ENCODE data around the gene DCBLD2. TPM values are rescaled to one million over a fixed set of nuclear protein-coding genes. Genes with fewer than 3 reads are reported as not detected.

The DCBLD2 gene, protein sequence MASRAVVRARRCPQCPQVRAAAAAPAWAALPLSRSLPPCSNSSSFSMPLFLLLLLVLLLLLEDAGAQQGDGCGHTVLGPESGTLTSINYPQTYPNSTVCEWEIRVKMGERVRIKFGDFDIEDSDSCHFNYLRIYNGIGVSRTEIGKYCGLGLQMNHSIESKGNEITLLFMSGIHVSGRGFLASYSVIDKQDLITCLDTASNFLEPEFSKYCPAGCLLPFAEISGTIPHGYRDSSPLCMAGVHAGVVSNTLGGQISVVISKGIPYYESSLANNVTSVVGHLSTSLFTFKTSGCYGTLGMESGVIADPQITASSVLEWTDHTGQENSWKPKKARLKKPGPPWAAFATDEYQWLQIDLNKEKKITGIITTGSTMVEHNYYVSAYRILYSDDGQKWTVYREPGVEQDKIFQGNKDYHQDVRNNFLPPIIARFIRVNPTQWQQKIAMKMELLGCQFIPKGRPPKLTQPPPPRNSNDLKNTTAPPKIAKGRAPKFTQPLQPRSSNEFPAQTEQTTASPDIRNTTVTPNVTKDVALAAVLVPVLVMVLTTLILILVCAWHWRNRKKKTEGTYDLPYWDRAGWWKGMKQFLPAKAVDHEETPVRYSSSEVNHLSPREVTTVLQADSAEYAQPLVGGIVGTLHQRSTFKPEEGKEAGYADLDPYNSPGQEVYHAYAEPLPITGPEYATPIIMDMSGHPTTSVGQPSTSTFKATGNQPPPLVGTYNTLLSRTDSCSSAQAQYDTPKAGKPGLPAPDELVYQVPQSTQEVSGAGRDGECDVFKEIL
- total RNA-seq, result 19.4 and 21.7 TPM in 2 replicates

- DNase-seq (ENCODE audit: low read depth in 2 of 2), result peak; percentile 98 to 100
These were observed at the start of gene DCBLD2 for GRCh38 chr3:98901392-98902350. Gene DCBLD2, minus strand, starts transcription at chr3:98901695. Its CDS starts 369 bp downstream, at chr3:98901326.

- DNase-seq (ENCODE audit: low read depth in 2 of 2), result no peak
These were observed 44.2 kb upstream of the DCBLD2 start for GRCh38 chr3:98945666-98946065.

- DNase-seq (ENCODE audit: low read depth in 2 of 2), result peak in 1 of 2 donors; percentile 32
These were observed 43.6 kb upstream of the DCBLD2 start for GRCh38 chr3:98945101-98945524.

GRCh38 chr3:98930413-98930812, 28.9 kb upstream of the DCBLD2 start:
- DNase-seq (ENCODE audit: low read depth in 2 of 2), result no peak

GRCh38 chr3:98921957-98922356, 20.5 kb upstream of the DCBLD2 start:
- DNase-seq (ENCODE audit: low read depth in 2 of 2), result no peak

GRCh38 chr3:98920166-98920565, 18.7 kb upstream of the DCBLD2 start:
- DNase-seq (ENCODE audit: low read depth in 2 of 2), result no peak

GRCh38 chr3:98918586-98918985, 17.1 kb upstream of the DCBLD2 start:
- no peak for DNase-seq (ENCODE audit: low read depth in 2 of 2)

DNA sequence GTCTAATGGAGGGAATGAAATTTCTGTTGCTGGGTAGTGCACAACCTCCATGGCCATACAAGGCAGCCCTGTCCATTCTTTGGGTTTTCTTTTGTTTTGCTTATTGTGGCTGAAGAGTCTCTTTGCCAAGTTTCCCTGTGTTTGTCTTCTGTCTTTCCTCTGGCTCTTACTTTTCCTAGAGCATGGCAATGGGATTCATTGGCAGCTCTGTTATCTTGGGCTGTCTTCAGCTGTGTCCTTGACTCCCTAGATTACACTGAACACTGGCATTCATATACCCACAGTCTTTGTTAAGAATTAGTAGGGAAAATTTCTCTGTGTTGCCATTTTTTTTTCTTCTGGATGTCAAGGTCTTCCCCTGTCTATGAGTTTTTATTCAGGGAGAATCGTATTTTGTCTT, 16.1 kb upstream of the DCBLD2 start:
- no peak for DNase-seq (ENCODE audit: low read depth in 2 of 2)

DNA sequence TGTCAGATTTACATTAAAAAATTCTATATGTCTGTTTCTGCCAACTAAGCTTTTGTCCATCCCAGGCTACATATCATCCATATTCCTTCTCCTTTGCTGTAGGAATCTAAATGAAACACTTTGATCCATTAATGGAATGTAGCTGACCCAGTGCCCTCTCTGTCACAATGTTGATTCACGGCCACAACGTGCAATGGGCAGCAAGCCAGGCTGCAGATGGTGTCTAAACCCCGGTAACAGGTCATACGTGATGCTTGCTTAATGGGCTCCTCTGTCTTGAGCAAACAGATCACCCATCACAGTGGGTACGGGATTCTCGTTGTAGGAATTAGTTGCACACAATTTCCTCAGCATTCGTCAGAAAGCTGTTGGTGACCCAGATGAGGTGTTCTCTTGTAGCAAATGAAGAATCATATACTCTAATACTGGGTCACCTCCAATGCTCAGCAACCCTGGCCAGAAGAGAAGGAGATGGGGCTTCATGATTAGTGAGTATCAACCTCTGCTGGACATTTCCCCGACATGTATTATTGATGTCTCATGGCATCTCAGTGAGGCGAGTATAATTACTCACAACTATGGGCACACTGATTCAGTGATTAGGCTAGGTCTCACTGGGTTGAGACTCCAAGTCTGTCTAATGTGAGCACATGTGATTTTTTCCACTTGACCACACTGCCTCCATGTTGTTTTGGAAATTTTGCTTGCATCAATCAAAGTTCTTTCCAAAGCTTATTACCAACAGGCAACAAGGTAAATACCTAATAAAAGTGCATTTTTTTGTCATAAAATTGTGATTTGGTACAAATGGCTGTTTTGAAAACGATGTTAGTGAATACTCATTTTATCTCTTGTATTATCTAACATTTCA, 12.9 kb upstream of the DCBLD2 start:
- DNase-seq (ENCODE audit: low read depth in 2 of 2), result no peak

DNA sequence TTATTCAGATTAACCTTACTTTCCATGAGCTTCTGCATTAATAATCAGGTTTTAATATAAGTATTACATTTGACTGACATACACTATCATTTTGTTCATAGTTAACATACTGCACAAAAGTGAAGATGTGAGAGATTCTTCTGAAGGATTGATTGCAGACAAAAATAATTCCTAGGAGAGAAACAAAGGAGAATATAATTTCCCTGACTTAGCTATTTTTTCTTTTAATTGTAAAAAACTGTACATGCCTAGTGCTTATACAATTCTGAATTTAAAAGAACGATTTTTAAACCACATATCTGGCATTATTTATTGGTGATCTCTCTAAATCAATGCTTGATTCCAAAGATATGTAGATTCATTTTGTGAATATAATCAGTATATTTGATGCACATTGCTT, 11.0 kb upstream of the DCBLD2 start:
- DNase-seq (ENCODE audit: low read depth in 2 of 2), result no peak

DNA sequence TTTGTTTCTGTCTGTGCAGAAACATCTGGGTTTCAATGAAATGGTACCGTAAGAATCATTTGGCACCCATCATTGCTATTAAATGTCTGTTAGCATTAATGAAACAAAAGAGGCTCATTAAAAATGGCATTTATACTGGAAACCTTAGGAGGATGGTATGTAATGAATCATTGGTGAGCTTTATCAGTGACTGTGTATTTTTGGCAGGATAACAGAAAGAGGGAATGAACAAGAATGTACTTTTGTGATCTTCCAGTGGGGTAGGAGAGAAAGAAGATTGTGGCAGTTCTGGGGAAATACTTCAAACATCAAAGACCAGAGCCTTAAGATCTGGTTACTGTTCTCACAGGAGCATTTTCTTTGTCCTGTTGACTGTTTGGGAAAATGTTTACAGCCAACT, 4.7 kb upstream of the DCBLD2 start:
- DNase-seq (ENCODE audit: low read depth in 2 of 2), result no peak

DNA sequence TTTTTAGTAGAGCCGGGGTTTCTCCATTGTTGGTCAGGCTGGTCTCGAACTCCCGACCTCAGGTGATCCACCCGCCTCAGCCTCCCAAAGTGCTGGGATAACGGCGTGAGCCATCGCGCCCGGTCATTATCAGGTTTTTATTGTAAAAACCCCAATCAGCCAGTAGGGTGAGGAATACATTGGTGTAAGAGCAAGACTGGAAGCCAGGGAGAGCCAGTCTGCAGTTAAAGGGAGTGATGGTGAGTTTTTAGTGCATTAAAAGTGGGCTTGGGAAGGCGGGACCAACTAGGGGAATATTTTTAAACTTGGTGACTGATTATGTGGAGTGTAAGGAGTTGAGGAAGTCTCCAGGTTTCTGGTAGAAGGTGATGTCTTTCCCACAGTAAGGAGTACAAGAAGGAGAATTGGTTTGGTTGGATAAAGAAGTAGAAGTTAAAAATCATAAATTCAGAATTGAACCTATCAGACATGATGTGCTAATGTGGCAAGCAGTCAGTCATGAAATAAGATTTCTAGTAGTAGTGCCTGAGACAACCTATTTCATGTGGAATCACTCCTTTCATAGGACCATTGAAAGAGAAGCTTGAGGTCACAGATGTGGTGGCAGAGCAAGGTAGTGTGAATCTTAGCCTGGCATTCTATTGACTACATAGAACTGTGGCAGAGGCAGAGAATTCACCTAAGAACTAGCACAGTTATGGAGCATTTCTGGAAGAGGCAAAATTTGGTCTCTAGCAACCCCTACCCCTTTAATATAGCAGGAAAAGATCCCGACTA, 2.4 kb upstream of the DCBLD2 start:
- no peak for DNase-seq (ENCODE audit: low read depth in 2 of 2)

GRCh38 chr3:98903099-98903498, 1.6 kb upstream of the DCBLD2 start:
- DNase-seq (ENCODE audit: low read depth in 2 of 2), result no peak

DNA sequence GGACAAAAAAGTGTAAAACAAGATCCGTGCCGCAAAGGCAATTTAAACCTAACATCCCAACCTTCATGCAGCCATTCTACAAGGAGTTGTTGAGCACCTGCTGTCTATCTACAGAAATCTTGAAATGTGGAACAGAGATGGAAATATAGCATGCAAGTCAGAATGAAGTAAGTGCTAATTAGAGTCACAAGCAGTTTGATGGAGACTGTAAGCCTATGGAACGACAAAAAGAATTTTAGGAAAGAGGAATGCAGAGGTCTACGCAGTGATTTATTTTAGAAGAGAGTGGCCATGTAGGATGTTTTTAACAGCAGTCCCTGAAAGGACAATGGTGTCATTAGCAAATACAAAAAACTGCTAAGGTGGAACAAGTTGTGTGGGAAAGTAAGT, 851 bp upstream of the DCBLD2 start:
- DNase-seq (ENCODE audit: low read depth in 2 of 2), result no peak

DNA sequence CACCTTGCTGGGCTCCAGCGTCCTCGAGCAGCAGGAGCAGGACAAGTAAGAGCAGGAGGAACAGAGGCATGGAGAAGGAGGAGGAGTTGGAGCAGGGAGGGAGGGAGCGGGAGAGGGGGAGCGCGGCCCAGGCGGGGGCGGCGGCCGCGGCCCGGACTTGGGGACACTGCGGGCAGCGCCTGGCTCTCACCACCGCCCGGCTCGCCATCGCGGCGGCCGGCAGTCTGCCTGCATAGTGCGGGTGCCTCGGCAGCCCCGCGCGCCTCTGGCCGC, 440 bp downstream of the DCBLD2 start:
- DNase-seq (ENCODE audit: low read depth in 2 of 2), result peak in 1 of 2 donors; percentile 63

DNA sequence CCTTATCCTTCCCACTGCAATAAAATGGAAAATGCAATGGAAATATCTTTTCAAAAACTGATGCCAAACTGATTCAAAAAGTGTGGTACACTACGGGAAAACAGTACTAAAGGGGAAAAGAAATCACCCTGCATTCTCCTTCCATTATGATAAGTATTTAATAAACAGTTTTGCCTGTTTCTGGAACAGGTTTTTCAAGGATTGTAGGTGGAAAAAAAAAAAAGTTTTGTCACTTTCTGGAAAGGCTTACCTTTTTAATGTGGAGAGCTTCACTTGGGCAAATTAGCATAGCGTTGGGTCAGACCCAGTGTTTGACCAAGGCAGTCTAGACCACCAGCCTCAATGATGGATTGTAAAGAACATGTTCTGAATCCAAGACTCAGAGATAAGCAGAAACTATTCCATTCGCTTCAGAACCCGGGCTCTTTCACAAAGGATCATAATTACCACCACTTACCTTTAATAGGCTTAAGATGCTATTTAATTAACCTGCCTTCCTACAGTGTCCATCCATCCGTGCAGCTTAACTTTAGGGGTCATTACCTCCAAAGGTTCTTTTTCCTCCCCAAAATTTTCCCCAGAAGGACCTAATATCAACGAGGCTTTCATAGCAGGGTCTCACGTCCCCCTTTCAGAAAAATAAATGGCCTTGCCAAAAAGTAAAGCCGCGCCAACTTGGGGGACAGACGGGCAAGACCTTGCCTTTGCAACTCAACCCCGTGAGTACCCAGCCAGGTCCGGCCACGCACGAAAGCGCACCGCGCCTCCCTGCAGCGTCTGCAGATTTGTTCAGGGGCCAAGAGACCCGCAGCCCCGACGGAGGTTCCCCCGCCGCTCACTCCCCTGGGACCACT, 1.0 kb downstream of the DCBLD2 start:
- DNase-seq (ENCODE audit: low read depth in 2 of 2), result no peak

GRCh38 chr3:98897701-98898100, 3.8 kb downstream of the DCBLD2 start:
- DNase-seq (ENCODE audit: low read depth in 2 of 2), result no peak

DNA sequence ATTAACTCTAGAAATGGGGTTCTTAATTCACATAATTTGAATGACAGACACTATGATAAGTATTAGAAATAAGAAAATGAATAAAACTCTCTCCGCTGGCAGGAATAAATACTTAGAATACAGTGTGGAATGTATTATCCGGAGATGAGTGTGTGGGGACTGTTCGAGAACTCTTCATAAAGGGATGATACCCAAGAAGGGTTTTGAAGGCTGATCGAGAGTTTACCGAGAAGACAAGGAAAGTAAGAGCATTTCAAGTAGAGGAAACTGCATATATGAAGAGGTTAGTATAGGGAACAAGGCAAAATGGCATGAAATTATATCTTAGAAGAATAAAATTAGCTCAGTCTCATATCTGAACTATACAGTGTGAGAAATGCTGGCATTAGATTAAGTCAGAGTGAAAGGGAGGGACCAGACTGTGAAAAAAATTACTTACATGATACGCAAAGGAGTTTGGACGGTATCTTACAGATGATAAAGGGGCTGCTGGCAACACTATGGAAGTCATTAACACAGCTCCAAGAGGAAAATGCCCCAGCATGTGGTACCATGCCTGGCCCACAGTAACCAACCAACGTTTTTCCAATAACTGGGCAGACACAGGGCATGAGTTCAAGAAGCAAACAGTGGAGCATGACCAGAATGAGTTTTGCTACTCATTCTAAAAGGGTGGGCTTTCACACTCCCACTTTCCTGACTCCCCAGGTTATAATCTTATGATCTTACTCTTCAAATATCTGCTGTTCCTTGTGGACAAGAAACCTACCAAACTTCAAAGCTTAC, 6.5 kb downstream of the DCBLD2 start:
- no peak for DNase-seq (ENCODE audit: low read depth in 2 of 2)
